Mesenchymal stem cell (in vitro differentiated cells and primary cell): ENCODE results near the gene SNCB.

Source experiments
- DNase-seq: peaks from one replicate; pipeline ENCODE4 v3.0.0-alpha.2; 2013
- H2AFZ ChIP-seq: one replicate; pipeline ENCODE4 v1.6.1; 2013; ENCODE audit warnings: low read depth, mild to moderate bottlenecking, control low read depth, inconsistent platforms, low read length, moderate library complexity
- H2AK5ac ChIP-seq: 2 replicates; pipeline ENCODE4 v1.6.1; 2013; ENCODE audit warnings: low read length, moderate library complexity, mild to moderate bottlenecking, inconsistent platforms; ENCODE audit not compliant: severe bottlenecking
- H2BK120ac ChIP-seq: one replicate; pipeline ENCODE4 v1.6.1; 2013; ENCODE audit warnings: low read depth, mild to moderate bottlenecking, inconsistent platforms, low read length, moderate library complexity
- H2BK12ac ChIP-seq, 2 experiments: one replicate each; pipeline ENCODE4 v1.6.1; 2013; ENCODE audit warnings: inconsistent platforms in 2 of 2, low read length in 2 of 2, mild to moderate bottlenecking in 2 of 2, moderate library complexity in 2 of 2, control low read depth in 1 of 2
- H2BK15ac ChIP-seq: one replicate; pipeline ENCODE4 v1.6.1; 2013; ENCODE audit warnings: mild to moderate bottlenecking, low read depth, inconsistent platforms; ENCODE audit not compliant: poor library complexity, severe bottlenecking
- H2BK5ac ChIP-seq: 2 replicates; pipeline ENCODE4 v1.6.1; 2013; ENCODE audit warnings: low read depth, mild to moderate bottlenecking, low read length, control low read depth, inconsistent platforms; ENCODE audit not compliant: poor library complexity, severe bottlenecking
- H3K14ac ChIP-seq, 2 experiments: one replicate each; pipeline ENCODE4 v1.6.1; 2013; ENCODE audit warnings: inconsistent platforms in 2 of 2, low read length in 2 of 2, control low read depth in 1 of 2, mild to moderate bottlenecking in 1 of 2, moderate library complexity in 1 of 2
- H3K18ac ChIP-seq, 2 experiments: one replicate each; pipeline ENCODE4 v1.6.1; 2013; ENCODE audit warnings: inconsistent platforms in 2 of 2, low read length in 2 of 2, control low read depth in 1 of 2, low read depth in 1 of 2, mild to moderate bottlenecking in 1 of 2
- H3K23ac ChIP-seq, 2 experiments: one replicate each; pipeline ENCODE4 v1.6.1; 2013; ENCODE audit warnings: inconsistent platforms in 2 of 2, low read length in 2 of 2, mild to moderate bottlenecking in 2 of 2, moderate library complexity in 2 of 2, control low read depth in 1 of 2
- H3K27ac ChIP-seq: 2 replicates; pipeline ENCODE4 v1.5.1; 2013; ENCODE audit warnings: mild to moderate bottlenecking, moderate library complexity, low read length, control low read depth, inconsistent platforms; ENCODE audit not compliant: poor library complexity, severe bottlenecking
- H3K27me3 ChIP-seq, 2 experiments: 2 replicates each; pipeline versions ENCODE4 v1.6.1 to v1.7.0; 2013; ENCODE audit warnings: low read length in 2 of 2, mild to moderate bottlenecking in 2 of 2, moderate library complexity in 2 of 2, control low read depth in 1 of 2, inconsistent platforms in 1 of 2; ENCODE audit not compliant: control insufficient read depth in 1 of 2, insufficient read depth in 1 of 2
- H3K36me3 ChIP-seq, 2 experiments: 2 replicates each; pipeline versions ENCODE4 v1.6.1 to v1.7.0; 2013; ENCODE audit warnings: low read length in 2 of 2, control low read depth in 1 of 2, inconsistent platforms in 1 of 2, low read depth in 1 of 2, mild to moderate bottlenecking in 1 of 2; ENCODE audit not compliant: insufficient read depth in 2 of 2, control insufficient read depth in 1 of 2
- H3K4ac ChIP-seq, 2 experiments: one replicate each; pipeline ENCODE4 v1.6.1; 2013; ENCODE audit warnings: inconsistent platforms in 2 of 2, low read length in 2 of 2, mild to moderate bottlenecking in 2 of 2, moderate library complexity in 2 of 2, control low read depth in 1 of 2, low read depth in 1 of 2
- H3K4me1 ChIP-seq: 2 replicates; pipeline ENCODE4 v1.6.1; 2013; ENCODE audit warnings: low read depth, low read length, control low read depth; ENCODE audit not compliant: control insufficient read depth, insufficient read depth
- H3K4me2 ChIP-seq: 2 replicates; pipeline ENCODE4 v1.6.1; 2013; ENCODE audit warnings: low read length, mild to moderate bottlenecking, inconsistent platforms; ENCODE audit not compliant: poor library complexity, severe bottlenecking
- H3K4me3 ChIP-seq, 2 experiments: 2 replicates each; pipeline versions ENCODE4 v1.5.1 to v1.7.0; 2013; ENCODE audit warnings: low read length in 2 of 2, mild to moderate bottlenecking in 2 of 2, control low read depth in 1 of 2, low read depth in 1 of 2; ENCODE audit not compliant: insufficient read depth in 1 of 2
- H3K79me1 ChIP-seq: replicated peaks from 2 replicates; pipeline ENCODE4 v1.6.1; 2013; ENCODE audit warnings: mild to moderate bottlenecking, control low read depth, low read length, inconsistent platforms; ENCODE audit not compliant: poor library complexity, severe bottlenecking
- H3K9ac ChIP-seq: 2 replicates; pipeline ENCODE4 v1.7.0; 2013; ENCODE audit warnings: mild to moderate bottlenecking, low read length, moderate library complexity
- H3K9me3 ChIP-seq: 2 replicates; pipeline ENCODE4 v1.7.0; 2013; ENCODE audit warnings: mild to moderate bottlenecking, low read length; ENCODE audit not compliant: control insufficient read depth
- H4K8ac ChIP-seq: one replicate; pipeline ENCODE4 v1.6.1; 2013; ENCODE audit warnings: inconsistent platforms, mild to moderate bottlenecking, low read length, moderate library complexity
- H4K91ac ChIP-seq: one replicate; pipeline ENCODE4 v1.6.1; 2013; ENCODE audit warnings: mild to moderate bottlenecking, low read length, inconsistent platforms
- WGBS: methylation state at CpG from one replicate; pipeline ENCODE4 v1.1.7; 2013; ENCODE audit warnings: mixed read lengths; 5-methylcytosine and 5-hydroxymethylcytosine counted together

The SNCB gene

DNA sequence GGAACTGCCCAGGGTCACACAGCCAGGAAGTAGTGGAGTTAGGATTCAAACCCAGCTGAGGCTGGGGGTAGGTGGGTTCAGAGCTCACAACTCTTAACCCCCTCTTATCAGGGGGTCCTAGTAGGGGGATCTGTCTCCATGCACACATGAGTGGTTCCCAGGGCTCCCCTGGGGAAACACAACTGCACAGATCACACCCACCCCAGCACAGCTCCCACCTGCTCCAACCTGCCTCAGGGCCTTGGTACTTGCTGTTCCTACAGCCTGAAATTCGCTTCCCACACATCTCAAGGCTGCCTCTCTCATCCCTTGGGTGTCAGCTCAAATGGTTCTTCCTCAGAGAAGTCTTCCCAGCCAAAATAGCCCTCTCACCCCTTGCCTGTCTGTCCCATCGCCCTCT, 4.8 kb downstream of the SNCB start:
- Histone ChIP-seq H3K79me1 (no peaks in the 10 kb centered on the region), H3K9me3 (no peaks in the 10 kb centered on the region), H2BK5ac (no peak overlapping the region), H2AFZ (no peak overlapping the region), H3K4me1 (peaks cover 41% of the 10 kb centered on the region), H2BK15ac (no peak overlapping the region), H3K4me3 (no peak overlapping the region), H3K27me3 (peaks cover 44 to 52% of the 10 kb centered on the region in 2 experiments), H3K4ac (no peak overlapping the region), H2AK5ac (no peak overlapping the region), H4K91ac (no peak overlapping the region), H4K8ac (no peak overlapping the region), H3K27ac (no peak overlapping the region), H2BK12ac (no peak overlapping the region), H3K18ac (no peak overlapping the region), H3K9ac (no peak overlapping the region), H3K4me2 (no peak overlapping the region), H3K14ac (no peak overlapping the region), H3K23ac (no peak overlapping the region), H2BK120ac (no peak overlapping the region), H3K36me3 (no peaks in the 10 kb centered on the region)
- 84% methylated on average over 2 of the region's 2 CpGs for WGBS
- no peak for DNase-seq

DNA sequence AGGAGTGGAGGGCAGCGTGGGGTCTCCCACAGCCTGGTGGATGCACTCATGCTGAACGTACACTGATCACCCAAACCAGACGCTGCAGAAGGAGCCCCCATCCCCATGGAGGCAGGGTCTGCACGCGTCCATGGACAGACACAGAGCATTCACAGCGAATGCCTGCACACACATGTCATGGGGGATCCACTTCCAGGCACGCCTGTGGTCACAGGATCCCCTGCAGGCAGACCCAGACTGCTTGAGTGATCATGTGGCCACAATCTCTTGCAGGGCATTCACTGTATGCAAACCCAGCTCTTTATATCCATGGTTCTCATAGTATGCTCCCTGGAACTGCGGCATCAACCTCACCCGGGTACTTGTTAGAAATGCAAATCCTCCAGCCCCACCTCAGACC, 5.4 kb downstream of the SNCB start:
- WGBS: 89% methylated on average over 9 of the region's 9 CpGs

DNA sequence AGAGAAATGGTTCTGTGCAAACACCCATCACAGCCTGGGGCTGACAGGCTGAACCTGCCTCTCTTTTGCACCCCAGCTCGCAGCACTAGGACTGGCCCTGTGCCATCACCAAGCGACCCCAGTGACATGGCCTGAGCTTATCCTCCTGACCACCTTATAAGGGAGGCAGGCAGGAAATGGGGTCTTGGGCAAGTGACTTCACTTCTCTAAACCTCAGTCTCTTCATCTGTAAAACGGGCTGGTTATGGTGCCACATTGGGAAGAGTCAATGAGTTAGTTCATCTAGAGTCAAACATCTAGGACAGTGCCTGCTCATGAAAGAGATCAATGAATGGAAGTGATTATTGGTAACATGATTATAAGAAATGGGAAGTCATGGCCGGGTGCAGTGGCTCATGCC, 6.2 kb downstream of the SNCB start:
- H2BK5ac ChIP-seq: no peak overlapping the region
- H3K4me2 ChIP-seq: no peak overlapping the region
- H3K36me3 ChIP-seq: no peaks in the 10 kb centered on the region
- no peak overlapping the region for H3K23ac ChIP-seq
- no peak overlapping the region for H4K91ac ChIP-seq
- H3K27me3 ChIP-seq: peaks cover 47 to 53% of the 10 kb centered on the region in 2 experiments
- no peak overlapping the region for H3K14ac ChIP-seq
- H3K9me3 ChIP-seq: no peaks in the 10 kb centered on the region
- H2BK12ac ChIP-seq: no peak overlapping the region
- H3K79me1 ChIP-seq: no peaks in the 10 kb centered on the region
- H3K4me1 ChIP-seq: peaks cover 38% of the 10 kb centered on the region
- H3K4me3 ChIP-seq: no peak overlapping the region
- H2BK15ac ChIP-seq: no peak overlapping the region
- no peak overlapping the region for H3K18ac ChIP-seq
- H3K27ac ChIP-seq: no peak overlapping the region
- no peak overlapping the region for H2AK5ac ChIP-seq
- no peak overlapping the region for H2BK120ac ChIP-seq
- 84% methylated on average over 4 of the region's 4 CpGs for WGBS
- H4K8ac ChIP-seq: no peak overlapping the region
- H2AFZ ChIP-seq: no peak overlapping the region
- no peak for DNase-seq
- no peak overlapping the region for H3K9ac ChIP-seq
- no peak overlapping the region for H3K4ac ChIP-seq

More for the DNA sequence above, 5.4 kb downstream of the SNCB start:
- peak overlapping the region in 1 of 2 experiments; percentile 79 for H3K14ac ChIP-seq
- H3K9ac ChIP-seq: no peak overlapping the region
- H3K27ac ChIP-seq: no peak overlapping the region
- no peak overlapping the region for H3K18ac ChIP-seq
- H3K4ac ChIP-seq: no peak overlapping the region
- no peak overlapping the region for H2BK120ac ChIP-seq
- DNase-seq: no peak
- H3K36me3 ChIP-seq: no peaks in the 10 kb centered on the region
- H2AFZ ChIP-seq: no peak overlapping the region
- H4K8ac ChIP-seq: no peak overlapping the region
- H3K27me3 ChIP-seq: peaks cover 47 to 53% of the 10 kb centered on the region in 2 experiments
- no peak overlapping the region for H3K4me2 ChIP-seq
- peak overlapping the region in 1 of 2 experiments; percentile 74 for H3K23ac ChIP-seq
- no peak overlapping the region for H2BK12ac ChIP-seq
- no peak overlapping the region for H2AK5ac ChIP-seq
- H4K91ac ChIP-seq: no peak overlapping the region
- H3K79me1 ChIP-seq: no peaks in the 10 kb centered on the region
- no peak overlapping the region for H3K4me3 ChIP-seq
- H3K4me1 ChIP-seq: peaks cover 39% of the 10 kb centered on the region
- H3K9me3 ChIP-seq: no peaks in the 10 kb centered on the region
- no peak overlapping the region for H2BK5ac ChIP-seq
- no peak overlapping the region for H2BK15ac ChIP-seq

DNA sequence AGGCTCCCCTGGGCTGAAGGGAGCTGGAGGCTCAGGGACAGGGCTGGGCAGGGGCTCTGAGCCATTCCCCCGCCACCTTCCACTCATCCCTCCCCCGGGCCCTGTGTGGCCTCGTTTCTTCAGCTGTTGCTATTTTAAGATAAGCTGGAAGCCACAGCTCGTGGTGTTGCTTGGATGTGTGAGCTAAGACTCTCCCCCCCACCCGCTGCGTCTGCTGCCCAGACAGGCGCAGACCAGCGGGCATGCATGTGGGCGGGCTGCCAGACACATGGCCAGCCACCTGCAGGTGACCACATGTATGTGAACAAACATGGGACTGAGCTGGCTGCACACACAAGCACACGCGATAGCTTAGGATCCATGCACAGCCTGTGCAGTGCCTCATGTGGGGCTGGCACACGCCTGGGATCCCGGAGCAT, 8.7 kb downstream of the SNCB start:
- H2AK5ac ChIP-seq: no peak overlapping the region
- peak overlapping the region; percentile 65 for H4K91ac ChIP-seq
- no peak overlapping the region for H3K23ac ChIP-seq
- H2AFZ ChIP-seq: no peak overlapping the region
- DNase-seq: peak; percentile 45
- no peak overlapping the region for H3K4me3 ChIP-seq
- no peak overlapping the region for H2BK120ac ChIP-seq
- no peaks in the 10 kb centered on the region for H3K79me1 ChIP-seq
- H3K4me1 ChIP-seq: peaks cover 35% of the 10 kb centered on the region
- no peak overlapping the region for H2BK15ac ChIP-seq
- H3K27ac ChIP-seq: no peak overlapping the region
- H3K4ac ChIP-seq: peak overlapping the region in 1 of 2 experiments; percentile 47
- H3K9ac ChIP-seq: no peak overlapping the region
- H3K18ac ChIP-seq: peak overlapping the region; percentile 10 to 73
- H2BK12ac ChIP-seq: peak overlapping the region; percentile 37 to 75
- H3K36me3 ChIP-seq: peaks cover 0 to 3% of the 10 kb centered on the region in 2 experiments
- H3K9me3 ChIP-seq: no peaks in the 10 kb centered on the region
- no peak overlapping the region for H4K8ac ChIP-seq
- H3K14ac ChIP-seq: peak overlapping the region in 1 of 2 experiments; percentile 66
- no peak overlapping the region for H3K4me2 ChIP-seq
- 75% methylated on average over 11 of the region's 13 CpGs for WGBS
- H3K27me3 ChIP-seq: peaks cover 36 to 50% of the 10 kb centered on the region in 2 experiments
- H2BK5ac ChIP-seq: no peak overlapping the region
